IMR-90 (cell line): Measurements from ENCODE around the gene ZFHX3. TPM values are rescaled to one million over a fixed set of nuclear protein-coding genes. Genes with fewer than 3 reads are reported as not detected.
A peak's percentile ranks its signal among the peaks of the same experiment; 100 is the strongest.

Experiments used
- ATAC-seq: fragments of 200-7000 bp; cut with Tn5 transposase; 2 replicates; pipeline ENCODE4 v1.9.1; 2020; ENCODE audit warnings: low read depth, mild to moderate bottlenecking, moderate library complexity
- BruUV-seq: library from RNA; stranded (reverse); fragments of 400-500 nt; replicated peaks from 2 replicates; lab custom pipeline; 2021; lab: Mats Ljungman, UMichigan
- CTCF ChIA-PET: fragments of 300-600 bp; formaldehyde crosslinking; extraction: SDS; loops from one replicate; lab custom pipeline; 2021; ENCODE audit warnings: antibody characterized with exemption; lab: Yijun Ruan, JAX
- POLR2A ChIA-PET: fragments of 300-600 bp; sonication (Branson Sonifier 250); formaldehyde crosslinking; loops from one replicate; lab custom pipeline; 2022; ENCODE audit warnings: antibody characterized with exemption; ENCODE audit not compliant: unreplicated experiment; lab: Charles Lee
- DNase-seq: peaks from one replicate; pipeline ENCODE4 v3.0.0; 2013
- H2AFZ ChIP-seq: replicated peaks from 2 replicates; pipeline ENCODE3; 2013; ENCODE audit warnings: low read length, mild to moderate bottlenecking; ENCODE audit not compliant: poor library complexity
- H2AK5ac ChIP-seq: 2 replicates; pipeline ENCODE4 v1.6.1; 2013; ENCODE audit warnings: low read depth, low read length, inconsistent platforms
- H2AK9ac ChIP-seq: replicated peaks from 2 replicates; pipeline ENCODE3; 2013; ENCODE audit warnings: mild to moderate bottlenecking, low read depth, low read length, moderate library complexity; ENCODE audit not compliant: poor library complexity
- H2BK120ac ChIP-seq: 2 replicates; pipeline ENCODE4 v1.6.1; 2013; ENCODE audit warnings: low read depth, low read length, inconsistent platforms
- H2BK15ac ChIP-seq: 3 replicates; pipeline ENCODE4 v1.6.1; 2013; ENCODE audit warnings: low read depth, low read length, inconsistent platforms
- H2BK20ac ChIP-seq: 2 replicates; pipeline ENCODE4 v1.6.1; 2013; ENCODE audit warnings: low read depth, mild to moderate bottlenecking, inconsistent platforms, low read length, moderate library complexity
- H2BK5ac ChIP-seq: 2 replicates; pipeline ENCODE4 v1.6.1; 2013; ENCODE audit warnings: mild to moderate bottlenecking, low read depth, low read length, inconsistent platforms; ENCODE audit not compliant: poor library complexity, severe bottlenecking
- H3K14ac ChIP-seq: replicated peaks from 2 replicates; pipeline ENCODE4 v1.6.1; 2013; ENCODE audit warnings: low read depth, low read length, inconsistent platforms
- H3K18ac ChIP-seq: 2 replicates; pipeline ENCODE4 v1.6.1; 2013; ENCODE audit warnings: low read depth, low read length, control low read depth
- H3K23ac ChIP-seq: 2 replicates; pipeline ENCODE4 v1.6.1; 2013; ENCODE audit warnings: low read depth, low read length, inconsistent platforms
- H3K27ac ChIP-seq: 2 replicates; pipeline ENCODE4 v1.5.1; 2013; ENCODE audit warnings: mild to moderate bottlenecking, control low read depth, low read length; ENCODE audit not compliant: insufficient read depth
- H3K27me3 ChIP-seq: 2 replicates; pipeline ENCODE4 v1.6.1; 2013; ENCODE audit warnings: low read length; ENCODE audit not compliant: control insufficient read depth, insufficient read depth
- H3K36me3 ChIP-seq: 2 replicates; pipeline ENCODE4 v1.6.1; 2013; ENCODE audit warnings: low read length, mixed read lengths; ENCODE audit not compliant: control insufficient read depth, insufficient read depth
- H3K4ac ChIP-seq: 2 replicates; pipeline ENCODE4 v1.6.1; 2013; ENCODE audit warnings: low read depth, low read length, inconsistent platforms
- H3K4me1 ChIP-seq: 2 replicates; pipeline ENCODE4 v1.6.1; 2013; ENCODE audit warnings: low read length, mixed read lengths; ENCODE audit not compliant: control insufficient read depth, insufficient read depth
- H3K4me2 ChIP-seq: 2 replicates; pipeline ENCODE4 v1.6.1; 2013; ENCODE audit warnings: low read depth, mild to moderate bottlenecking, control low read depth, low read length, moderate library complexity
- H3K4me3 ChIP-seq: 2 replicates; pipeline ENCODE4 v1.5.1; 2013; ENCODE audit warnings: low read depth, mild to moderate bottlenecking, control low read depth, low read length, moderate library complexity; ENCODE audit not compliant: insufficient read depth
- H3K56ac ChIP-seq: 2 replicates; pipeline ENCODE4 v1.6.1; 2013; ENCODE audit warnings: low read length, inconsistent platforms; ENCODE audit not compliant: insufficient read depth; ENCODE audit errors: extremely low read depth
- H3K79me1 ChIP-seq, 2 experiments: 2 replicates each; pipeline ENCODE4 v1.6.1; 2013; ENCODE audit warnings: low read length in 2 of 2, inconsistent platforms in 1 of 2, low read depth in 1 of 2
- H3K9ac ChIP-seq: 2 replicates; pipeline ENCODE4 v1.6.1; 2013; ENCODE audit warnings: low read depth, low read length, control low read depth
- H3K9me1 ChIP-seq: 2 replicates; pipeline ENCODE4 v1.6.1; 2013; ENCODE audit warnings: low read length, inconsistent platforms; ENCODE audit not compliant: insufficient read depth
- H3K9me3 ChIP-seq: 2 replicates; pipeline ENCODE4 v1.6.1; 2013; ENCODE audit warnings: low read length; ENCODE audit not compliant: control insufficient read depth, insufficient read depth
- H4K20me1 ChIP-seq: 2 replicates; pipeline ENCODE4 v1.6.1; 2013; ENCODE audit warnings: low read length, inconsistent platforms; ENCODE audit not compliant: insufficient read depth
- H4K5ac ChIP-seq: 2 replicates; pipeline ENCODE4 v1.6.1; 2013; ENCODE audit warnings: mild to moderate bottlenecking, low read depth, low read length, control low read depth
- H4K8ac ChIP-seq, 2 experiments: 2 replicates each; pipeline ENCODE4 v1.6.1; 2013; ENCODE audit warnings: low read depth in 2 of 2, low read length in 2 of 2, control low read depth in 1 of 2, inconsistent platforms in 1 of 2
- H4K91ac ChIP-seq: 2 replicates; pipeline ENCODE4 v1.6.1; 2013; ENCODE audit warnings: low read depth, low read length, inconsistent platforms; ENCODE audit not compliant: insufficient read depth
- CHD1 ChIP-seq: IDR thresholded peaks from 2 replicates; pipeline ENCODE4 v1.6.1; 2012; ENCODE audit warnings: low read depth, low read length, improper control_type of control experiment
- CTCF ChIP-seq: conservative IDR thresholded peaks from 2 replicates; pipeline ENCODE4 v1.5.1; 2012; ENCODE audit warnings: mild to moderate bottlenecking, low read depth, low read length, improper control_type of control experiment
- FOS ChIP-seq: fragments of 150-350 bp; IDR thresholded peaks from 2 replicates; pipeline ENCODE4 v1.6.1; 2016; ENCODE audit warnings: low read depth, low read length
- MAFK ChIP-seq: IDR thresholded peaks from 2 replicates; pipeline ENCODE4 v1.6.1; 2012; ENCODE audit warnings: low read depth, low read length, improper control_type of control experiment
- MAZ ChIP-seq: IDR thresholded peaks from 2 replicates; pipeline ENCODE4 v1.6.1; 2012; ENCODE audit warnings: low read depth, mild to moderate bottlenecking, low read length, improper control_type of control experiment, moderate library complexity, borderline replicate concordance
- MXI1 ChIP-seq: IDR thresholded peaks from 2 replicates; pipeline ENCODE4 v1.6.1; 2012; ENCODE audit warnings: low read depth, mild to moderate bottlenecking, low read length, moderate library complexity, borderline replicate concordance
- NFE2L2 ChIP-seq: fragments of 150-350 bp; IDR thresholded peaks from 2 replicates; pipeline ENCODE4 v1.6.1; 2016; ENCODE audit warnings: low read depth, mild to moderate bottlenecking, low read length
- POLR2A ChIP-seq: IDR thresholded peaks from 2 replicates; pipeline ENCODE4 v1.6.1; 2012; ENCODE audit warnings: mild to moderate bottlenecking, low read depth, low read length
- RCOR1 ChIP-seq: IDR thresholded peaks from 2 replicates; pipeline ENCODE4 v1.6.1; 2012; ENCODE audit warnings: mild to moderate bottlenecking, low read length, improper control_type of control experiment; ENCODE audit not compliant: insufficient replicate concordance
- RFX5 ChIP-seq: IDR thresholded peaks from 2 replicates; pipeline ENCODE4 v1.8.0; 2012; ENCODE audit warnings: low read depth, mild to moderate bottlenecking, low read length, moderate library complexity
- WGBS, 2 experiments: methylation state at CpG; one replicate each; pipeline versions ENCODE4 v1.1.5 to v1.1.7; 2013; ENCODE audit warnings: missing lambda C conversion rate in 2 of 2; ENCODE audit not compliant: insufficient read length in 1 of 2; ENCODE audit errors: extremely low coverage in 2 of 2; 5-methylcytosine and 5-hydroxymethylcytosine counted together
- dilution Hi-C: fragments of 300-500 bp; cut with HindIII; formaldehyde crosslinking; loops from one replicate; pipeline ENCODE4 v1.14.3; 2018; ENCODE audit warnings: low sequenced_read_pairs; ENCODE audit not compliant: unreplicated experiment
- in situ Hi-C: fragments of 300-500 bp; cut with MboI; formaldehyde crosslinking; loops from 3 replicates; pipeline ENCODE4 v1.14.3; 2019; ENCODE audit warnings: low sequenced_read_pairs, inconsistent platforms, mixed read lengths
- intact Hi-C: fragments of 100-400 bp; cut with micrococcal nuclease; formaldehyde crosslinking; loops from 2 replicates; pipeline ENCODE4 v1.10.0; 2022
- polyA plus RNA-seq, 3 experiments: library from polyadenylated mRNA; depleted of rRNA; stranded (reverse); fragments of >200 nt; gene quantifications; 2 replicates each; pipeline ENCODE4 v1.2.3, GENCODE V29; 2012; ENCODE audit warnings: low replicate concordance in 1 of 3
- total RNA-seq: library from RNA; depleted of rRNA; stranded (reverse); fragments of >200 nt; gene quantifications from 2 replicates; pipeline ENCODE4 v1.2.3, GENCODE V29; 2012

ZFHX3 gene
- total and polyA plus RNA-seq, 2 of the 4 experiments (the other 2 are of a cell fraction): 1.4 to 1.7 TPM

GRCh38 chr16:72926177-72927070 is 121.5 kb downstream of the ZFHX3 start:
- Histone ChIP-seq H4K20me1 (peaks cover 68% of the 10 kb centered on the region), H2AFZ (no peak overlapping the region), H3K56ac (no peak overlapping the region; the same call in 1 of the 2 replicates), H3K4ac (peak overlapping the region; percentile 6; the same call in 1 of the 2 replicates), H2BK120ac (no peak overlapping the region), H3K23ac (no peak overlapping the region), H3K27ac (no peak overlapping the region), H2BK5ac (no peak overlapping the region), H3K27me3 (peaks cover 4% of the 10 kb centered on the region; the same call in 1 of the 2 replicates), H2AK5ac (peak overlapping the region; percentile 61), H4K5ac (no peak overlapping the region; the same call in 1 of the 2 replicates), H3K36me3 (no peaks in the 10 kb centered on the region), H3K4me3 (no peak overlapping the region), H3K9me3 (no peaks in the 10 kb centered on the region), H2BK20ac (no peak overlapping the region), H3K14ac (no peak overlapping the region), H2AK9ac (no peak overlapping the region), H3K18ac (peak overlapping the region; percentile 16; the same call in 1 of the 2 replicates), H2BK15ac (no peak overlapping the region), H3K9ac (no peak overlapping the region), H3K9me1 (peaks cover 6% of the 10 kb centered on the region; the same call in 1 of the 2 replicates), H4K91ac (no peak overlapping the region), H3K4me2 (no peak overlapping the region), H4K8ac (no peak overlapping the region), H3K4me1 (peaks cover 16% of the 10 kb centered on the region), H3K79me1 (peaks cover 43 to 65% of the 10 kb centered on the region in 2 experiments)
- no CpG with 5 or more reads among the region's 12 CpGs for WGBS, 2 experiments
- dilution Hi-C loops (loop anchor here (25.0 kb wide), 1 partner anchor 111 kb away; the partner anchor contains the start of gene ZFHX3), in situ Hi-C loops (no loop called here), intact Hi-C loops (loop anchor here (2.0 kb wide), 1 partner anchor 50 kb away; no protein-coding TSS in a partner anchor)
- BruUV-seq: no TSS peak
- no peak for ATAC-seq
- TF ChIP-seq RCOR1 (no peak), FOS (no peak), MXI1 (no peak), CHD1 (no peak), MAFK (no peak), RFX5 (no peak), NFE2L2 (no peak), MAZ (no peak), CTCF (no peak), POLR2A (no peak)
- ChIA-PET POLR2A (no interaction called here), CTCF (interaction anchor here (1.4 kb wide), 1 partner anchor 94 kb away, joined by 5 read pairs; no protein-coding TSS in a partner anchor)
- DNase-seq: no peak
